ENCODE results near the gene SAPCD2. TPM values are rescaled to one million over a fixed set of nuclear protein-coding genes. Genes with fewer than 3 reads are reported as not detected.

The SAPCD2 gene
- total RNA-seq (2022; extraction: Qiagen RNA extraction; ENCODE audit: low read depth), result 14.0 to 28.0 TPM (median 25.8 TPM) in 5 replicates

DNA sequence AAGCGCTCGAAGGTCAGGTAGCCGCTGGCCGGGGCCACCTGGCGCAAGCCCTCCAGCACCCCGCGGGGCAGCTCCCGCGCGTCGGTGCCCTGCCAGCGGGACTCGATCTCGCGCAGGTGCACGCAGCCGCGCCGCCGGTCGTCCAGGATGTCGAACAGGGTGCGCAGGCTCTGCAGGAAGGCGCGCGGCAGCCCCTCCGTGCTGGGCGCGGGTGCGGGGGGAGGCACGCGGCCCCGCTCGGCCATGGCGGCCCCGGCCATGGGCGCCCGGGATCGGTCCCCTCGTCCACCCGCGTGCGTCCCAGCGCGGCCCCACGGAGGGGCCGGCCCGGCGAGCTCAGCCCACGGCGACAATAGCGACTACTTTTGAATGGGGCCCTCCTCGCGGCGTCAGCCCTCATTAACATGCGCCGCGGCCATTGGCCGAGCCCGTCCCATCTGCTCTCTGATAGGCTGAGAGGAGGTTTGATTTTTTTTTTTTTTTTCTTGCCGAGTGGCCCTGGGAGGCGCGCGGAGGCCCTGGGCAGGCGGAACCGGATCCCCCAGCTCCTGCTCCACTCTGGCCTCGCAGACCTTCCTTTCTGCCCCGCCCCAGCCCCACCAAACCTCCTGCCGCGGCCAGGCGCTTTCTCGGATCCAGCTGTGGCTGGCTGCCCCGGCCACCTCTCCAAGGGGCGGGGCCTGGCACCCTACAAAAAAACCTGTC lies at the start of gene SAPCD2:
SAPCD2 (minus strand) TSS at position 357 of the 705 bp plus-strand sequence; CDS start at position 260, 97 bp downstream.

DNA sequence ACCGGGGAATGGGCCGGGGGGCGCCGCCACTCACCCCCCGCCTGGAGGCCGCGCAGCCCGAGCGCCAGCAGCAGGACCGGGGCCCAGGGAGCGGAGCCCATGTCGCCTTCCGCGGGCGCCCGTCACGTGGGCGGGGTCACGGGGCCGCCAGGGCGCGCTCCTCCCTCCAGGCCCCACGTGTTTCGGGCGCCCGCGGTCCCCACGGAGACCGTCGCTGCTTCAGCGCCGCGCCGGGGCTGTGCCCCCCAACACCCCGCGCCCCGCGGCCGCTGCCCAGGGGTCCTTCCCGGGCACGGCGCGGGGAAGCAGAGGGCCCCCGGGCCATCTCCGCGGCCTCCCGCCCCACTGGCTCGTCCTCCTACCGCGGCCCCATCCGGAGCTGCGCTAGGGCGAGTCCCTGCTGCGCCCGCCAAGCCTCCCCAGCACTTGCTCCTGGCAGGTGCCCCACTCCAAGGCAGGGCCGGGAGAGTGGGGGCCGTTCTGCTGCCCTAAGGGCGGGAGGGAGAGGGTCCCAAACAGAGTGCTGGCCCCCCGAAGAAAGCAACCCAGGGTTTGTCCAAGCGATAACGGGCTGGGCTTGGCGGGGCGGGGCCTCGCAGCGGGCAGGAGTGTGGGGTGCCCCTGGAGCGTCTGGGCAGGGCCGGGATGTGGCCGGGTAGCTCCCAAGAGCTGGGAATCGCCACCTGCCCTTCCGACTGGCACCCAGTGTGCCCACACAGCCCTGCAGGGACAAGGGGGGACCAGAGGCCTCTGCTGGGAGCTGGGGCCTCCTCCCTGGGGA lies 44.4 kb upstream of the SAPCD2 start, which contains the start of gene DPP7:
DPP7 (minus strand) TSS at position 121 of the 781 bp plus-strand sequence; CDS start at position 101, 20 bp downstream.

GRCh38 chr9:137086531-137087408 lies 16.4 kb upstream of the SAPCD2 start, which contains the start of gene MAN1B1:
Gene MAN1B1, plus strand, starts transcription at chr9:137086985. Its CDS starts 15 bp downstream, at chr9:137087000.

DNA sequence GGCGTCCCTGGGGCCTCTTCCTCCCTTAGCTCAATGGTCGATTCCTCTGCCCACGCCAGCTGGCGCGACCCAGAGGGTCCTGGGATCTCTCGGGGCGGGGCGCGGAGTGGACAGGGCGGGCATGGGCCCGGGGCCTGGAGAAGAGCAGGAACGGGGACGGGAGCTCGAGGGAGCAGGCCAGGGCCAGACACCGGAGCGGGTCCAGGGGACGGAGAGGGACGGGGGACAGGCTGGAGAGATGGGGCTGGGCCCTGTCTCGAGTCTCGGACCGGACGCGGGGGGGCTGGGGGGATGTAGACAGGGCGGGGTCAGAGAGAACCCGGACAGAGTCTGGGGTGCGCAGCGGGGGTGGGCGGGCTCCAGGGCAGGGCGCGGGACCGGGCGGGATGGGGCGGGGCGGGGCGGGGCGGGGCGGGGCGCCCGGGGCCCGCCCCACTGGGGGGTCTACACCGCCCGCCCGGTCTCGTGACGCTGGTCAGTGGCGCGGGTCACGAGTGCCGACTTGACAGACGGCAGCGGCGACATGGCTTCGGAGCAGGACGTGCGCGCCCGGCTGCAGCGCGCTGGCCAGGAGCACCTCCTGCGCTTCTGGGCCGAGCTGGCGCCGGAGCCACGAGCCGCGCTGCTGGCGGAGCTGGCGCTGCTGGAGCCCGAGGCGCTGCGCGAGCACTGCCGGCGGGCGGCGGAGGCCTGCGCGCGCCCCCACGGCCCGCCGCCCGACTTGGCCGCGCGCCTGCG lies 6.8 kb upstream of the SAPCD2 start, which contains the start of gene UAP1L1:
UAP1L1 (plus strand) TSS at position 508 of the 738 bp plus-strand sequence; CDS start at position 524, 16 bp downstream.

DNA sequence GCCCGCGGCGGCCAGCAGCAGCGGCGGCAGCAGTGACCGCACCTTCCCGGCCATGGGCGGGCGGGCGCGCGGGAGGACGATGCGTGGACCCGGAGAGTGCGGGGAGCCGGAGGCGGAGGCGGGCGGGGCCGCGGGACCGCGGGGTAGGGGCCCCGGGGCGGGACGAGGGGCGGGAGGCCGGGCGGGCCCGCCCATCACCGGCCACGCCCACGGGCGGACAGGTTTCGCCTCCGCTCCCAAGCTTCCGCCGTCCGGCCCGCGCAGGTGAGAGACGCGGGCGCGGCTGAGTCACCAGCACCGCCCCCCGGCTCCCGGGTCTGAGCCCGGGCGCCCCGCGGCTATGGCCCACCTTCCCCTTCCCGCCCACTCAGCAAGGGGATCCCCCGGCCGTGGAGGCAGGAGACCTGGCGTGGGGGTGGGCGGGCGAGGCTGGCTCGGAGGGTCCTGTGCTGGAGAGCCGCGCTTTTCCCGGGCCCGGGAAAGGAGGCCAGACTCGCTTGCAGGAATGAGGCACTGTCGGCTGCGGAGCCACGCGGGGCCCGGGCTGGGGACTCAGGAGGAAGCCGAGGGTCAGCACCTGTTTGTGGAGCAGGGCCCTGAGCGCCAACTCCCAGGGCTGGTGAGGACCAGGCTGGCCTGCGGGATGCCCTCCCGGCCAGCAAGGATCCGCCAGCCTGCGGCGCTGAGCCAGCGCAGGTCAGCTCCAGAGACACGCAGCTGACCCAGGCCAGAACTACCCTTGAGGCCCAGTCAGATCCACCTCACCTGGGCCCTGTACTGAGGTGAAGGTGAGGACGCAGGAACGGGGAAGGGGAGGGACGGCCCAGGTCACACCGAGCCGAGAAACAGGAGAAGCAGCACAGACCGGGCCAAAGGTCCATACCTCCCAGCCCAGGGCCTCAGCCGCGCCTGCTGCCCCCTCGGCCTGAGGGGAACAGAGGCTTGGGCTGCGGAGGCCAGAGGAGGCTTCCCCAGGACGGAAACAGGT lies 16.1 kb downstream of the SAPCD2 start, which contains the start of gene ENTPD2:
ENTPD2 (minus strand) TSS at position 118 of the 988 bp plus-strand sequence; CDS start at position 54, 64 bp downstream.

DNA sequence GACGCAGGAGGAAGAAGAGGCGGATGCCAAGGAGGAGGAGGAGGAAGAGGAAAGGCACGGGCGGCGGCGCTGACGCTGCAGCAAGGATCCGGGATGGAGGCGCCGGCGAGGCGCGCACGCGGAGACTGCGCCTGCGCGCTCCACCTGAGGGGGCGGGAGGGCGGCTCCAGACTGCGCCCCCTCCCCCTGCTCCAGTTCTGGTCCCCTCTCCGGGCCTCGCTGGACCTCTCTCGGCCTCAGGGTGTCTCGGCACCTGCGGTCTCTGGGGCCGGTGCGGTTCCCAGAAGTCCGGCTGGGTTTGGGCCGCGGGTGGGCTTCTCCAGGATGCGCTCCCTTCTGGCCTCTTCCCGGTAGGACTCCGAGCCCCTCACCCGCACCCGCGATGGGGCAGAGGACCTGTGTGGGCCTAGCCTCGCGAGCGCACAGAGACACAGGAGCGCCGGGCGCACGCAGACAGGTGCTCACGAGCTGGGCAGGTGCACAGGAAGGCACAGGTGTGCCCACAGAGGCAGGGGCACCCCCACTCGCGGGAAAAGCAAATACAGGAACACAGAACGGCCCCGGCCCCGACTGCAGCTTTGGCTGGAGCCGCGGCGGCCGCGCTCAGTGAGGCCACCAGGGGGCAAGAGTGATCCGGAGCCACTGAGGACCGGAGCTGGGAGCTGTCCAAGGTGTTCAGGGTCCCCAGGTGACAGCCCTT lies 24.1 kb downstream of the SAPCD2 start, which contains the start of gene NPDC1:
NPDC1 (minus strand) TSS at position 90 of the 700 bp plus-strand sequence. CDS start 188 bp downstream, outside the sequence.

GRCh38 chr9:137031904-137032640 lies 38.3 kb downstream of the SAPCD2 start, which contains the start of gene FUT7:
Gene FUT7, minus strand, starts transcription at chr9:137032088. Its CDS starts 97 bp downstream, at chr9:137031991.

DNA sequence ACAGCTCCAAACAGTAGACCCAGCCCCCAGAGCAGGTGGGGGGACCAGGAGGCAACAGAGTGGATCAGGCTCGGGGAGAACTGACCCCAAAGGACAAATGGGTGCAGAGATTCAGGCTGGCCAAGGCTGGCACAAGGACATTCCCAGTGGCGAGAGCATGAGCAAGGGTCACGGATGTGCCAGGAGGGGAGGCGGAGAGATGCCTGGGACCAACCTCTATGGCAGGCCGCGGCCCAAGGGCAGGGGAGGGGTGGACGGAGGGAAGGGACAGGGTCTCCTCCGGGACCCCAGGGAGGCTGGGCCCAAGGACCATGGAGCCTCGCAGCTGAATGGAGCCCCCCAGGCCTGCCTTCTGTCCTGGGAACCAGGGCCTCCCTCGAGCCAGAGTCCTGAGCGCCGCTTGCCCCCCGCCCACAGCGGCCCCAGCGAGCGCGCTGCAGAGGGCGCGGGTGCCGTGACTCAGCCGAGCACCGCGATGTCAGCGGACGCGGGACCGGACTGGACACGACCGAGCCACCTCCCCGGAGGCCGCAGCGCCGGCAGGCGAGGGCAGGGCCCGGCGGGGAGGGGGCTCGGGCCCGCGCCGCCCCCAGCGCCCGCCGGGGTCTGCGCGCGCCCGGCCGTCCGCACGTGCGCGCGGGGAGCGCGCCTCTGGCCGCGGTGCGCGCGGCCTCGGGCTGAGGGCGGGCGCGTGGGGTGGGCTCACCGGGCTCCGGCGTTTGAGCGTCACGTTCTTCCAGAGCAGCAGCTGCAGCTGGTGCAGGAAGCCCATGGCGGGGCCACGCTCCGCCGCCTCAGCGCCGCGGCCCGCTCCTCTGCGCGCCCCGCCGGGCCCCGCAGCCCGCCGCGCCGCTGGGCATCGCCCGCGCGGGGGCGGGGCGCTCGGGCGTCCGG lies 42.7 kb downstream of the SAPCD2 start, which contains the start of gene ABCA2:
ABCA2 (minus strand) TSS at position 869 of the 894 bp plus-strand sequence; CDS start at position 772, 97 bp downstream.

Other genes with a start within 250 kb of the SAPCD2 start
- gene AJM1, start 228.1 kb downstream of the SAPCD2 start, total RNA-seq (2022; extraction: Qiagen RNA extraction; ENCODE audit: low read depth), result 3.1 to 4.4 TPM (median 4.0 TPM) in 5 replicates
- 264 to 320 TPM (median 309 TPM) in 5 replicates for gene PHPT1, start 221.1 kb downstream of the SAPCD2 start, total RNA-seq (2022; extraction: Qiagen RNA extraction; ENCODE audit: low read depth)
- 1.8 to 5.2 TPM (median 3.6 TPM) in 5 replicates for gene MAMDC4, start 218.2 kb downstream of the SAPCD2 start, total RNA-seq (2022; extraction: Qiagen RNA extraction; ENCODE audit: low read depth)
- gene EDF1, start 204.2 kb downstream of the SAPCD2 start, total RNA-seq (2022; extraction: Qiagen RNA extraction; ENCODE audit: low read depth), result 453 to 576 TPM (median 473 TPM) in 5 replicates
- gene TRAF2, start 184.0 kb downstream of the SAPCD2 start, total RNA-seq (2022; extraction: Qiagen RNA extraction; ENCODE audit: low read depth), result 43.0 to 67.7 TPM (median 61.3 TPM) in 5 replicates
- gene FBXW5, start 125.8 kb downstream of the SAPCD2 start, total RNA-seq (2022; extraction: Qiagen RNA extraction; ENCODE audit: low read depth), result 58.4 to 107 TPM (median 95.0 TPM) in 5 replicates
- gene C8G, start 125.3 kb downstream of the SAPCD2 start, total RNA-seq (2022; extraction: Qiagen RNA extraction; ENCODE audit: low read depth), result 0.24 to 2.2 TPM (median 0.66 TPM) in 5 replicates
- 0.61 to 1.6 TPM (median 0.86 TPM) in 5 replicates for gene LCN12, start 118.3 kb downstream of the SAPCD2 start, total RNA-seq (2022; extraction: Qiagen RNA extraction; ENCODE audit: low read depth)
- gene PTGDS, start 93.1 kb downstream of the SAPCD2 start, total RNA-seq (2022; extraction: Qiagen RNA extraction; ENCODE audit: low read depth), result 0.25 to 0.76 TPM (median 0.59 TPM) in 3 of 5 replicates, not detected in the others
- gene LCNL1, start 87.6 kb downstream of the SAPCD2 start, total RNA-seq (2022; extraction: Qiagen RNA extraction; ENCODE audit: low read depth), result not detected in 5 replicates
- 42.1 to 79.2 TPM (median 76.4 TPM) in 5 replicates for gene PAXX, start 78.1 kb downstream of the SAPCD2 start, total RNA-seq (2022; extraction: Qiagen RNA extraction; ENCODE audit: low read depth)
- 2.0 to 3.7 TPM (median 3.4 TPM) in 5 replicates for gene CLIC3, start 74.0 kb downstream of the SAPCD2 start, total RNA-seq (2022; extraction: Qiagen RNA extraction; ENCODE audit: low read depth)
- gene ABCA2, start 42.3 kb downstream of the SAPCD2 start, total RNA-seq (2022; extraction: Qiagen RNA extraction; ENCODE audit: low read depth), result 18.6 to 29.0 TPM (median 26.5 TPM) in 5 replicates
- 0.07 to 0.09 TPM (median 0.08 TPM) in 3 of 5 replicates, not detected in the others for gene FUT7, start 38.5 kb downstream of the SAPCD2 start, total RNA-seq (2022; extraction: Qiagen RNA extraction; ENCODE audit: low read depth)
- gene NPDC1, start 24.4 kb downstream of the SAPCD2 start, total RNA-seq (2022; extraction: Qiagen RNA extraction; ENCODE audit: low read depth), result 37.1 to 85.1 TPM (median 73.1 TPM) in 5 replicates
- 0.31 to 1.1 TPM (median 0.91 TPM) in 5 replicates for gene ENTPD2, start 16.5 kb downstream of the SAPCD2 start, total RNA-seq (2022; extraction: Qiagen RNA extraction; ENCODE audit: low read depth)
- 9.3 to 14.6 TPM (median 11.2 TPM) in 5 replicates for gene UAP1L1, start 7.0 kb upstream of the SAPCD2 start, total RNA-seq (2022; extraction: Qiagen RNA extraction; ENCODE audit: low read depth)
- 42.0 to 52.8 TPM (median 50.3 TPM) in 5 replicates for gene MAN1B1, start 16.4 kb upstream of the SAPCD2 start, total RNA-seq (2022; extraction: Qiagen RNA extraction; ENCODE audit: low read depth)
- gene DPP7, start 44.2 kb upstream of the SAPCD2 start, total RNA-seq (2022; extraction: Qiagen RNA extraction; ENCODE audit: low read depth), result 71.8 to 128 TPM (median 111 TPM) in 5 replicates
- 0.26 to 0.78 TPM (median 0.52 TPM) in 5 replicates for gene GRIN1, start 68.6 kb upstream of the SAPCD2 start, total RNA-seq (2022; extraction: Qiagen RNA extraction; ENCODE audit: low read depth)
- gene LRRC26, start 99.5 kb upstream of the SAPCD2 start, total RNA-seq (2022; extraction: Qiagen RNA extraction; ENCODE audit: low read depth), result 0.50 to 1.9 TPM (median 1.9 TPM) in 5 replicates
- not detected in 5 replicates for gene TMEM210, start 101.5 kb upstream of the SAPCD2 start, total RNA-seq (2022; extraction: Qiagen RNA extraction; ENCODE audit: low read depth)
- gene ANAPC2, start 118.0 kb upstream of the SAPCD2 start, total RNA-seq (2022; extraction: Qiagen RNA extraction; ENCODE audit: low read depth), result 21.7 to 38.1 TPM (median 33.0 TPM) in 5 replicates
- 103 to 153 TPM (median 139 TPM) in 5 replicates for gene SSNA1, start 118.1 kb upstream of the SAPCD2 start, total RNA-seq (2022; extraction: Qiagen RNA extraction; ENCODE audit: low read depth)
- 5.1 to 10.4 TPM (median 8.8 TPM) in 5 replicates for gene TPRN, start 130.2 kb upstream of the SAPCD2 start, total RNA-seq (2022; extraction: Qiagen RNA extraction; ENCODE audit: low read depth)
- 33.4 to 46.5 TPM (median 43.2 TPM) in 5 replicates for gene TMEM203, start 135.1 kb upstream of the SAPCD2 start, total RNA-seq (2022; extraction: Qiagen RNA extraction; ENCODE audit: low read depth)
- gene NDOR1, start 135.1 kb upstream of the SAPCD2 start, total RNA-seq (2022; extraction: Qiagen RNA extraction; ENCODE audit: low read depth), result 10.9 to 18.5 TPM (median 16.3 TPM) in 5 replicates
- 1.1 to 2.2 TPM (median 2.0 TPM) in 5 replicates for gene RNF208, start 151.7 kb upstream of the SAPCD2 start, total RNA-seq (2022; extraction: Qiagen RNA extraction; ENCODE audit: low read depth)
- 2.7 to 4.3 TPM (median 4.1 TPM) in 5 replicates for gene CYSRT1, start 154.6 kb upstream of the SAPCD2 start, total RNA-seq (2022; extraction: Qiagen RNA extraction; ENCODE audit: low read depth)
- 0.16 to 0.23 TPM (median 0.23 TPM) in 3 of 5 replicates, not detected in the others for gene RNF224, start 156.9 kb upstream of the SAPCD2 start, total RNA-seq (2022; extraction: Qiagen RNA extraction; ENCODE audit: low read depth)
- 0.07 to 0.08 TPM (median 0.07 TPM) in 3 of 5 replicates, not detected in the others for gene SLC34A3, start 160.3 kb upstream of the SAPCD2 start, total RNA-seq (2022; extraction: Qiagen RNA extraction; ENCODE audit: low read depth)
- 579 to 790 TPM (median 733 TPM) in 5 replicates for gene TUBB4B, start 170.7 kb upstream of the SAPCD2 start, total RNA-seq (2022; extraction: Qiagen RNA extraction; ENCODE audit: low read depth)
- not detected in 5 replicates for gene STPG3, start 180.7 kb upstream of the SAPCD2 start, total RNA-seq (2022; extraction: Qiagen RNA extraction; ENCODE audit: low read depth)
- 41.2 to 58.1 TPM (median 53.4 TPM) in 5 replicates for gene NELFB, start 184.8 kb upstream of the SAPCD2 start, total RNA-seq (2022; extraction: Qiagen RNA extraction; ENCODE audit: low read depth)
- gene TOR4A, start 207.2 kb upstream of the SAPCD2 start, total RNA-seq (2022; extraction: Qiagen RNA extraction; ENCODE audit: low read depth), result 18.6 to 30.7 TPM (median 27.4 TPM) in 5 replicates
- 3.9 to 9.5 TPM (median 7.7 TPM) in 5 replicates for gene NRARP, start 231.7 kb upstream of the SAPCD2 start, total RNA-seq (2022; extraction: Qiagen RNA extraction; ENCODE audit: low read depth)